Ascending aorta (tissue), 2 donors: Measurements from ENCODE around the gene GPR17. TPM values are rescaled to one million over a fixed set of nuclear protein-coding genes. Genes with fewer than 3 reads are reported as not detected.
A peak's percentile ranks its signal among the peaks of the same experiment; 100 is the strongest.

ENCODE experiments used
- DNase-seq, 2 donors: peaks; one replicate each; pipeline ENCODE4 v3.0.0-alpha.2; 2019; ENCODE audit warnings: low spot score in 2 of 2
- H3K27ac ChIP-seq, 2 donors: fragments of 200-600 bp; sonication (generic); one replicate each; pipeline ENCODE4 v1.5.1; 2016 to 2017; ENCODE audit warnings: mild to moderate bottlenecking in 1 of 2
- H3K27me3 ChIP-seq: fragments of 200-600 bp; sonication (generic); one replicate; pipeline ENCODE4 v1.5.1; 2017
- H3K36me3 ChIP-seq, 2 donors: fragments of 200-600 bp; sonication (generic); one replicate each; pipeline ENCODE4 v1.5.1; 2016
- H3K4me1 ChIP-seq, 2 donors: fragments of 200-600 bp; sonication (generic); one replicate each; pipeline ENCODE4 v1.5.1; 2016 to 2017; ENCODE audit warnings: mild to moderate bottlenecking in 1 of 2
- H3K4me3 ChIP-seq, 2 donors: fragments of 200-600 bp; sonication (generic); one replicate each; pipeline ENCODE4 v1.5.1; 2016 to 2017; ENCODE audit warnings: mild to moderate bottlenecking in 1 of 2
- H3K9me3 ChIP-seq, 2 donors: fragments of 200-600 bp; sonication (generic); one replicate each; pipeline ENCODE4 v1.5.1; 2016
- intact Hi-C: fragments of 100-400 bp; cut with DNase I; formaldehyde crosslinking; loops from one replicate; pipeline ENCODE4 v1.15.1; 2023
- total RNA-seq: library from RNA; depleted of rRNA; stranded (reverse); fragments of >200 nt; gene quantifications from one replicate; pipeline ENCODE4 v1.1.0, GENCODE V29; 2016
- TF ChIP-seq, protein P1 (sequence below), 3 experiments: fragments of 200-600 bp in 2 of 3; fragments of 450-650 bp in 1 of 3; sonication (generic) in 2 of 3; IDR thresholded peaks; one replicate each; pipeline ENCODE4 v1.5.1; 2016 to 2019; ENCODE audit warnings: antibody characterized with exemption in 3 of 3, mild to moderate bottlenecking in 1 of 3, moderate library complexity in 1 of 3

Gene GPR17
- total RNA-seq, 1 donor from 2014 or later: not detected

DNA sequence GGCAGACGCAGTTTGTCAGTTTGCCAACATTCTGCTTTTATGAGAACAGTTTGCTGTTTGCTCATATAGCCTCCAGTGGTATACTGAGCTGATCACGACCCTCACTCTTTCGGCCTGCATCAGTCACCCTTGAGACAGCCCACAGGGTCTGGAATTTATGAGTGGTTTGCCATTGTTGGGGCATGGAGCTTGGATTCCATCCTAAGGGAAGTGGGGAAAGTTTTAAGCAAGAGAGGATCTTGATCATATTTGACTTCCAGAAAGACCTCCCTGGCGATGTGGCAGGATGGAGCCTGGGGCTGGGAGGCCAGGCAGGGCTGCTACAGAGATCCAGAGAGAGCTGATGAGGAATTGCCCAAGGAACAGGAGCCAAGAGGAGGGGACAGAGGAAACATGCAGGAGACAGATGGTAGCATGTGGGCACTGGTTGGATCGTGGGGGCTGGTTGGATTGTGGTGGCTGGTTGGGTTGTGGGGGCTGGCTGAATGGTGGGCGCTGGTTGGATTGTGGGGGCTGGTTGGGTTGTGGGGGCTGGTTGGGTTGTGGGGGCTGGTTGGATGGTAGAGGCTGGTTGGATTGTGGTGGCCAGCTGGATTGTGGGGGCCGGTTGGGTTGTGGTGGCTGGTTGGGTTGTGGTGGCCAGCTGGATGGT, 27.3 kb upstream of the GPR17 start:
- Histone ChIP-seq H3K27ac (no peak overlapping the region), H3K4me1 (no peaks in the 10 kb centered on the region), H3K4me3 (no peak overlapping the region), H3K27me3 (no peaks in the 10 kb centered on the region), H3K36me3 (no peaks in the 10 kb centered on the region), H3K9me3 (peaks cover 0 to under 1% of the 10 kb centered on the region in 2 donors)
- intact Hi-C loops: no loop called here
- DNase-seq: peak in 1 of 2 donors; percentile 48
- TF ChIP-seq, protein P1, sequence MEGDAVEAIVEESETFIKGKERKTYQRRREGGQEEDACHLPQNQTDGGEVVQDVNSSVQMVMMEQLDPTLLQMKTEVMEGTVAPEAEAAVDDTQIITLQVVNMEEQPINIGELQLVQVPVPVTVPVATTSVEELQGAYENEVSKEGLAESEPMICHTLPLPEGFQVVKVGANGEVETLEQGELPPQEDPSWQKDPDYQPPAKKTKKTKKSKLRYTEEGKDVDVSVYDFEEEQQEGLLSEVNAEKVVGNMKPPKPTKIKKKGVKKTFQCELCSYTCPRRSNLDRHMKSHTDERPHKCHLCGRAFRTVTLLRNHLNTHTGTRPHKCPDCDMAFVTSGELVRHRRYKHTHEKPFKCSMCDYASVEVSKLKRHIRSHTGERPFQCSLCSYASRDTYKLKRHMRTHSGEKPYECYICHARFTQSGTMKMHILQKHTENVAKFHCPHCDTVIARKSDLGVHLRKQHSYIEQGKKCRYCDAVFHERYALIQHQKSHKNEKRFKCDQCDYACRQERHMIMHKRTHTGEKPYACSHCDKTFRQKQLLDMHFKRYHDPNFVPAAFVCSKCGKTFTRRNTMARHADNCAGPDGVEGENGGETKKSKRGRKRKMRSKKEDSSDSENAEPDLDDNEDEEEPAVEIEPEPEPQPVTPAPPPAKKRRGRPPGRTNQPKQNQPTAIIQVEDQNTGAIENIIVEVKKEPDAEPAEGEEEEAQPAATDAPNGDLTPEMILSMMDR (IDR thresholded peaks at IDR 0.05): no peak

DNA sequence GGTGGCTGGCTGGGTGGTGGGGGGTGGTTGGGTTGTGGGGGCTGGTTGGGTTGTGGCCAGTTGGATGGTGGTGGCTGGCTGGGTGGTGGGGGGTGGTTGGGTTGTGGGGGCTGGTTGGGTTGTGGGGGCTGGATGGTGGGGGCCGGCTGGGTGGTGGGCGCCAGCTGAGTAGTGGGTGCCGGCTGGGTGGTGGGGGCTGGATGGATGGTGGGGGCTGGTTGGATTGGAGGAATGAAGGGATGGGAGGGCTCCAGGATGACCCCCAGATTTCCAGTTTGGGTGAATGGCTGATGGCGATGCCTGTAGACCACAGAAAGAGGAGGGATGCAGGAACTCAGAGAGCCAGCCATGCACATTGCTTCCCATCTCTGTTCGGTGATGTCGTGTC, 26.8 kb upstream of the GPR17 start:
- H3K9me3 ChIP-seq: no peaks in the 10 kb centered on the region

DNA sequence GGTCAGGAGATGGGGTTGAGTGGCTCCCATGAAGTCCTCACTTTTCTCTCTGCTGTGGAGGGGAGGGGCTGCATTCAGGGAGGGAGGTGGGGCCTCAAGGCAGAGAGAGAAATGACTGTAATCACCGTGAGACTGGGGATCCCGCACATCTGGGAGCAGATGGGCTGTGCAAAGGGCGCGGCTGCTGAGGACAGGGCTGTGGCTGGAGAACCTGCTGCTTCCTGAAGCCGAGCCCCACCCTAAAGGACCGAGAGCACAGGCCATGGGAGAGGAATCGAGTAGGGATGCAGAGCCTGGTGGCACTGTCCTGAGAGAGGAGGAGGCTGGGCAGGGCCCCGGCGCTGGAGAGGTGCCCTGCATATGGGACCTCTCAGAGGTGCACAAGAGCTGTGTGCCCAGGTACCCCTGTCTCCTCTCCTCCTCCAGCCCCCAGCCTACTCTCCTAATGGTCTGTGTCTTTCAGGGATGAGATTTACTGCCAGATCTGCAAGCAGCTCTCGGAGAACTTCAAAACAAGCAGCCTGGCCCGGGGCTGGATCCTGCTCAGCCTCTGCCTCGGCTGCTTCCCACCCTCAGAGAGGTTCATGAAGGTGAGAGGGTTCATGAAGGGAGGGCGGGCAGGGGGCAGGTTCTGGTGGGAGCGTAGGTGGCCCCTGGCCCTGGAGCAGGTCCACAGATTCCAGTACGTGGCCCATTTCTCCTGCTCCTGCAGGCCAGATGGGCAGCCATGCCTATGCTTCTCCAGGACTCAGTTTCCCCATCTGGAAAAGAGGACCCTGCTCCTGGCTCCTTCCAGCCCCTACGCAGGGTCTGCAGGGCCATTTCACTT, 25.9 kb upstream of the GPR17 start:
- intact Hi-C loops: no loop called here
- H3K27ac ChIP-seq: no peak overlapping the region
- no peaks in the 10 kb centered on the region for H3K9me3 ChIP-seq
- no peaks in the 10 kb centered on the region for H3K4me1 ChIP-seq
- TF ChIP-seq, protein P1 (IDR thresholded peaks at IDR 0.05): no peak
- no peaks in the 10 kb centered on the region for H3K27me3 ChIP-seq
- H3K4me3 ChIP-seq: no peak overlapping the region
- H3K36me3 ChIP-seq: no peaks in the 10 kb centered on the region
- peak in 1 of 2 donors; percentile 55 for DNase-seq

More for the DNA sequence above, 26.8 kb upstream of the GPR17 start:
- H3K27me3 ChIP-seq: no peaks in the 10 kb centered on the region
- no peak overlapping the region for H3K4me3 ChIP-seq
- DNase-seq: no peak
- TF ChIP-seq, protein P1 (IDR thresholded peaks at IDR 0.05): no peak
- intact Hi-C loops: no loop called here
- H3K27ac ChIP-seq: no peak overlapping the region
- H3K4me1 ChIP-seq: no peaks in the 10 kb centered on the region
- H3K36me3 ChIP-seq: no peaks in the 10 kb centered on the region

GRCh38 chr2:127620866-127621265, 25.1 kb upstream of the GPR17 start:
- DNase-seq: peak in 1 of 2 donors; percentile 16
- intact Hi-C loops: no loop called here
- H3K27me3 ChIP-seq: no peaks in the 10 kb centered on the region
- H3K4me3 ChIP-seq: no peak overlapping the region
- H3K9me3 ChIP-seq: no peaks in the 10 kb centered on the region
- TF ChIP-seq, protein P1 (IDR thresholded peaks at IDR 0.05): no peak
- no peaks in the 10 kb centered on the region for H3K36me3 ChIP-seq
- H3K27ac ChIP-seq: no peak overlapping the region
- H3K4me1 ChIP-seq: no peaks in the 10 kb centered on the region

DNA sequence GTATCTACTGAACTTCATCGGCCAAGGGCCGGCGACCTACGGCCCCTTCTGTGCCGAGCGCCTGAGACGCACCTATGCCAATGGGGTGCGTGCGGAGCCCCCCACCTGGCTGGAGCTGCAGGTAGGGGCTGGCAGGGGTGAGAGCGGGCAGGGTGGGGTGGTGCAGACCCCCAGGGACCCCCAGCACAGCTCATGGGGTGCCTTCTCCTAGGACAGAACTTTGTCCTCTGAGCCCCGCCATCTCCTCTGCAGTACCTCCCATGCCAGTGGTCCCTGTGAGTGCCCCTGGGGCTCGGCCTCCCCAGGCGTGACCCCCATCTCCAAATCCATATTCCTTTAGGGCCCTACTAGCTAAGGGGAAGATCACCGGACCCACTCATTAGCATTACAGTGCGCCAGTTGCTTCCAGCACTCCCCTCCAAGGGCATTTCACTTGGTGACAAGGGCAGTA, 23.9 kb upstream of the GPR17 start:
- H3K27ac ChIP-seq: no peak overlapping the region
- TF ChIP-seq, protein P1 (IDR thresholded peaks at IDR 0.05): no peak
- no peak for DNase-seq
- H3K27me3 ChIP-seq: no peaks in the 10 kb centered on the region
- no peaks in the 10 kb centered on the region for H3K4me1 ChIP-seq
- H3K4me3 ChIP-seq: no peak overlapping the region
- intact Hi-C loops: no loop called here
- no peaks in the 10 kb centered on the region for H3K9me3 ChIP-seq
- H3K36me3 ChIP-seq: no peaks in the 10 kb centered on the region
